ENCODE results near the gene PARD6A.

DNA sequence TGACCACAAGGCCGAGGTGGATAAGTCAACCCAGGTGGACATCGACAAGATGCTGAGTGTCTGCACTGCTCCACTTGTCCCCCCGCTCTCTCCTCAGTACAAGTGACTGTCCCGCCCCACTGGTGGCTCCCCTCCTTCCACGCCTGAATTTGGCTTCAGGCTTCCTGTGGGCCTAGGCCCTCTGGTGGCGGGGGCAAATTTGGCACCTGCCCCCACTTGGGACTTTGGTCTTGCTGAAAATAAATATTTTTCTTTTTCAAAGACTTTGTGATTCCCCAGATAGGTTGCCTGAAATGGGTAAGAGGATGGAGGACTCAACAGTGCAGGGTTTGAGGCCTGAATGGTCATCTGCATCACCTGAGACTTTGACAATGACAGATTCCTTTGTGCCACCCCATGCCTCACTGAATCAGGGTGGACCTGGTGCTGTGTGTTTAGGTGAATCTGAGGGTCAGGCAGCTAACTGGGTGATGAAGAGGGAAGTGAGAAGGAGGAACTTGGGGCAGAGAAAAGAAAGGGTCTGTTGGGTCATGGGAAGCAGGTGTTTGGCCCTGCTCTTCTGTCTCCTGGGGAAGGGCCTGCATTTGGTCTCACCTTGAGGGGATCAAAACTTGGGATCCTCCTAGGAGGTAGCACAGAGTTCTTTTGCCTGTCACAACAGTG lies 7.9 kb downstream of the PARD6A start:
- TF ChIP-seq, protein P1, sequence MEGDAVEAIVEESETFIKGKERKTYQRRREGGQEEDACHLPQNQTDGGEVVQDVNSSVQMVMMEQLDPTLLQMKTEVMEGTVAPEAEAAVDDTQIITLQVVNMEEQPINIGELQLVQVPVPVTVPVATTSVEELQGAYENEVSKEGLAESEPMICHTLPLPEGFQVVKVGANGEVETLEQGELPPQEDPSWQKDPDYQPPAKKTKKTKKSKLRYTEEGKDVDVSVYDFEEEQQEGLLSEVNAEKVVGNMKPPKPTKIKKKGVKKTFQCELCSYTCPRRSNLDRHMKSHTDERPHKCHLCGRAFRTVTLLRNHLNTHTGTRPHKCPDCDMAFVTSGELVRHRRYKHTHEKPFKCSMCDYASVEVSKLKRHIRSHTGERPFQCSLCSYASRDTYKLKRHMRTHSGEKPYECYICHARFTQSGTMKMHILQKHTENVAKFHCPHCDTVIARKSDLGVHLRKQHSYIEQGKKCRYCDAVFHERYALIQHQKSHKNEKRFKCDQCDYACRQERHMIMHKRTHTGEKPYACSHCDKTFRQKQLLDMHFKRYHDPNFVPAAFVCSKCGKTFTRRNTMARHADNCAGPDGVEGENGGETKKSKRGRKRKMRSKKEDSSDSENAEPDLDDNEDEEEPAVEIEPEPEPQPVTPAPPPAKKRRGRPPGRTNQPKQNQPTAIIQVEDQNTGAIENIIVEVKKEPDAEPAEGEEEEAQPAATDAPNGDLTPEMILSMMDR (IDR thresholded peaks at IDR 0.05; ENCODE audit: borderline replicate concordance, extremely low read depth, low read length, poor library complexity, severe bottlenecking) = peak; percentile 49
- TF ChIP-seq EZH2 (IDR thresholded peaks at IDR 0.05; ENCODE audit: borderline replicate concordance, low read depth, low read length, severe bottlenecking) = no peak
